ENCODE results near the gene SPAG6. TPM values are rescaled to one million over a fixed set of nuclear protein-coding genes. Genes with fewer than 3 reads are reported as not detected.
"Not testable (repeated sequence)": the region's sequence is repeated elsewhere in the genome, so short reads cannot be mapped to it uniquely, and the experiment has no call there.

The SPAG6 gene
- total and polyA plus RNA-seq, 5 experiments from 2014 or later: not detected

DNA sequence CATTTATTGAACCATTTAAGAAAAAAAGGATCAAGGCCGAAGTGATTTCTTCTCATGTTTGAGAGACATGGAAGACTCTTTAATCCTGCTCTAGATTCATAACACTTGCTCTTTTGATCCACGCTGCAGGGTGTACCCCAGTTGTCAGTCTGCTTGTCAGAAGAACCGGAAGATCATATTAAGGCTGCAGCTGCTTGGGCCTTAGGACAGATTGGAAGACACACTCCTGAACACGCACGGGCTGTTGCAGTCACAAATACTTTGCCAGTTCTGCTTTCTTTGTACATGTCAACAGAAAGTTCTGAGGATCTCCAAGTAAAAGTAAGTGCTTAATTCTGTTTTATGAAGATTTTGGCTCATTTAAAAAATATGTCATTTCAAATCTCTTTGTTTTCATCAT lies 46.3 kb downstream of the SPAG6 start:
- H3K27ac Mint-ChIP-seq: no peak overlapping the region
- no peaks in the 10 kb centered on the region for H3K36me3 Mint-ChIP-seq
- POLR2A ChIA-PET: no interaction called here
- peaks cover 0 to 10% (median 7%) of the 10 kb centered on the region in 5 donors for H3K27me3 Mint-ChIP-seq
- no peaks in the 10 kb centered on the region for H3K9me3 Mint-ChIP-seq
- DNase-seq (no peak), ATAC-seq (no peak)
- no peaks in the 10 kb centered on the region for H3K4me1 Mint-ChIP-seq
- H3K4me3 Mint-ChIP-seq: no peak overlapping the region

DNA sequence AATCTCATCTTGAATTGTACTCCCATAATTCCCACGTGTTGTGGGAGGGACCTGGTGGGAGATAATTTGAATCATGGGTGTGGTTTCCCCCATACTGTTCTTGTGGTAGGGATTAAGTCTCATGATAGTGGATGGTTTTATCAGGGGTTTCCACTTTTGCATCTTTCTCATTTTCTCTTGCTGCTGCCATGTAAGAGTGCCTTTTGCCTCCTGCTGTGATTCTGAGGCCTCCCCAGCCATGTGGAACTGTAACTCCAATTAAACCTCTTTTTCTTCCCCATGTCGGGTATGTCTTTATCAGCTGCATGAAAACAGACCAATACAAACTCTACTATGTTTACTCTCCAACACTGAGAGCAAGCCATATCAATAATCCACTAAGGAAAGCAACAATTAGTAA lies 50.9 kb downstream of the SPAG6 start:
- H3K27me3 Mint-ChIP-seq, POLR2A ChIA-PET, H3K4me3 Mint-ChIP-seq, ATAC-seq, H3K9me3 Mint-ChIP-seq, H3K27ac Mint-ChIP-seq, H3K36me3 Mint-ChIP-seq, DNase-seq, H3K4me1 Mint-ChIP-seq: not testable (repeated sequence)

DNA sequence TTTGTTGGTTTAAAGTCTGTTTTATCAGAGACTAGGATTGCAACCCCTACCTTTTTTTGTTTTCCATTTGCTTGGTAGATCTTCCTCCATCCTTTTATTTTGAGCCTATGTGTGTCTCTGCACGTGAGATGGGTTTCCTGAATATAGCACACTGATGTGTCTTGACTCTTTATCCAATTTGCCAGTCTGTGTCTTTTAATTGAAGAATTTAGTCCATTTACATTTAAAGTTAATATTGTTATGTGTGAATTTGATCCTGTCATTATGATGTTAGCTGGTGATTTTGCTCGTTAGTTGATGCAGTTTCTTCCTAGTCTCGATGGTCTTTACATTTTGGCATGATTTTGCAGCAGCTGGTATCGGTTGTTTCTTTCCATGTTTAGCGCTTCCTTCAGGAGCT lies 61.6 kb downstream of the SPAG6 start:
- H3K36me3 Mint-ChIP-seq, DNase-seq, POLR2A ChIA-PET, H3K27ac Mint-ChIP-seq, ATAC-seq, H3K4me3 Mint-ChIP-seq, H3K4me1 Mint-ChIP-seq: not testable (repeated sequence)
- H3K27me3 Mint-ChIP-seq: peaks cover 6 to 18% (median 7%) of the 10 kb centered on the region in 5 donors
- H3K9me3 Mint-ChIP-seq: peaks cover 0 to 14% (median 5%) of the 10 kb centered on the region in 9 donors

GRCh38 chr10:22410394-22410793 lies 65.1 kb downstream of the SPAG6 start:
- ATAC-seq: no peak
- Mint-ChIP-seq H3K36me3 (peaks cover 0 to 6% (median 0%) of the 10 kb centered on the region in 3 donors), H3K4me3 (no peak overlapping the region), H3K27ac (peak overlapping the region in 1 of 10 donors; percentile 57), H3K27me3 (peaks cover 7 to 18% (median 9%) of the 10 kb centered on the region in 5 donors), H3K4me1 (no peaks in the 10 kb centered on the region), H3K9me3 (peaks cover 0 to 12% (median 5%) of the 10 kb centered on the region in 9 donors)
- no peak for DNase-seq
- POLR2A ChIA-PET: no interaction called here

DNA sequence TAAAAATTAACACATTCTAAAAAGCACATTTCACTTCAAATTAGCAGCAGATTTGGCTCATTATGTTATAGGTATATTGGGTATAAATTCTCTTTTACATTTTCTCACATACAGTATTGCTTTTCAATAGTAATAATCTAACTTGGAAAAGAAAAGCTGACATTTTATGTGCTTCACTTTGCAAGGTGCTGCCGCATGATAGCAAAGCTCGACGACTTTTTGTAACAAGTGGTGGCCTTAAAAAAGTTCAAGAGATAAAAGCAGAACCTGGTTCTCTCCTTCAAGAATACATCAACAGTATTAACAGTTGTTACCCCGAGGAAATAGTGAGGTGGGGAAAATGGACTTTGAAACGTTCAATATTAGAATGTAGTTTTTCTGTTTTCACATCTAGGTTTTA lies 65.5 kb downstream of the SPAG6 start:
- H3K4me3 Mint-ChIP-seq: no peak overlapping the region
- peaks cover 0 to 12% (median 5%) of the 10 kb centered on the region in 9 donors for H3K9me3 Mint-ChIP-seq
- no peaks in the 10 kb centered on the region for H3K4me1 Mint-ChIP-seq
- peaks cover 7 to 18% (median 8%) of the 10 kb centered on the region in 5 donors for H3K27me3 Mint-ChIP-seq
- H3K27ac Mint-ChIP-seq: no peak overlapping the region
- H3K36me3 Mint-ChIP-seq: peaks cover 0 to 6% (median 0%) of the 10 kb centered on the region in 3 donors
- ATAC-seq (no peak), DNase-seq (no peak)
- POLR2A ChIA-PET: no interaction called here

DNA sequence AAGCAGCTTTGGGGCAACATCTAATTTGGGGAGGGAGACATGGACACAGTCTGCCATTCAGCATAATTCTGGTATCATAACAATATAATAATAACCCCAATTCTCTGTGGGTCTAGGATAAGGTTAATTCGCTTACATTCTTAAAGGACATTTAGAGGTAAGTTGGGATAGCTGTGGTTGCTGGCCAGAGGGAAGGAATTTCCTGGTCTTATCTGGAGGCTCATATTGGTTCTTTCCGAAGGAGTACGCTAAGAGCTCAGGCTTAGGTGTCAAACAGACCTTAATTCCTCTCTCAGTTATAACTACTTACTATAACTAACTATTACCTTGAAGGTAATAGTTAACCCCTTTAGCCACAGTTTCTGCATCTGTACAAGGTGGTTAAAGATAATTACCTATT lies 68.8 kb downstream of the SPAG6 start:
- Mint-ChIP-seq H3K4me3 (no peak overlapping the region), H3K36me3 (no peaks in the 10 kb centered on the region)

GRCh38 chr10:22415072-22415471 lies 69.8 kb downstream of the SPAG6 start:
- no peaks in the 10 kb centered on the region for H3K9me3 Mint-ChIP-seq
- H3K27ac Mint-ChIP-seq: no peak overlapping the region
- POLR2A ChIA-PET: interaction anchor here (0.5 to 1.7 kb wide), 2 partner anchors 22 to 164 kb away, joined by 3 to 4 read pairs; no protein-coding TSS in a partner anchor
- no peaks in the 10 kb centered on the region for H3K36me3 Mint-ChIP-seq
- H3K27me3 Mint-ChIP-seq: peaks cover 0 to 16% (median 5%) of the 10 kb centered on the region in 5 donors
- H3K4me1 Mint-ChIP-seq: no peaks in the 10 kb centered on the region
- ATAC-seq (no peak), DNase-seq (no peak)
- no peak overlapping the region for H3K4me3 Mint-ChIP-seq

More for the DNA sequence above, 68.8 kb downstream of the SPAG6 start:
- H3K9me3 Mint-ChIP-seq: no peaks in the 10 kb centered on the region
- no peaks in the 10 kb centered on the region for H3K4me1 Mint-ChIP-seq
- no peak for ATAC-seq
- no peak for DNase-seq
- peaks cover 0 to 18% (median 11%) of the 10 kb centered on the region in 5 donors for H3K27me3 Mint-ChIP-seq
- POLR2A ChIA-PET: no interaction called here
- no peak overlapping the region for H3K27ac Mint-ChIP-seq

- peaks cover 0 to 7% (median 0%) of the 10 kb centered on the region in 5 donors for H3K27me3 Mint-ChIP-seq
- POLR2A ChIA-PET: interaction anchor here (1.6 kb wide), 1 partner anchor 19 kb away, joined by 5 read pairs; no protein-coding TSS in a partner anchor
- H3K4me1 Mint-ChIP-seq: no peaks in the 10 kb centered on the region
- H3K4me3 Mint-ChIP-seq: no peak overlapping the region
- ATAC-seq (no peak), DNase-seq (no peak)
- no peaks in the 10 kb centered on the region for H3K36me3 Mint-ChIP-seq
- peak overlapping the region in 1 of 10 donors; percentile 49 for H3K27ac Mint-ChIP-seq
- no peaks in the 10 kb centered on the region for H3K9me3 Mint-ChIP-seq
These were observed 72.5 kb downstream of the SPAG6 start for GRCh38 chr10:22417736-22418268.

GRCh38 chr10:22420787-22421517 lies 75.7 kb downstream of the SPAG6 start:
- no peaks in the 10 kb centered on the region for H3K4me1 Mint-ChIP-seq

DNA sequence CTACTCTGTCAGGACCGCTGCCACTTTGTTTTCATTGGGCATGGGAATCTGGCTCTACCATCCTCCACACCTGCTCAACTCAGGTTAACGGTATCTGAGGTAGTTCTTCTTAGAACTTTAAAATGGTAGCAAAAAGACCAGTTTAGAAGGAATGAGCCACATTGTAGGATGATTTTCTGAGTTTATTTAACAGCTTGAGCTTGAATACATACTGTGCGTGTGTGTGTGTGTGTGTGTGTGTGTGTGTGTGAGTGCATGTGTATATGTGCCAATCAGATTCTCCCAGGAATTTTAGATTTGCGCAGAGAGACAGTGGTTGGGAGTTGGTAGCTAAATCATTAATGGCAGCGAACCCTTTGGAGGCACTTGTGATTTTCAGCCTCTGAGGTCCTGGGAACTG lies 81.4 kb downstream of the SPAG6 start:
- Mint-ChIP-seq H3K9me3 (no peaks in the 10 kb centered on the region), H3K36me3 (no peaks in the 10 kb centered on the region), H3K4me1 (no peaks in the 10 kb centered on the region), H3K27ac (no peak overlapping the region), H3K27me3 (peaks cover 3 to 11% (median 10%) of the 10 kb centered on the region in 5 donors), H3K4me3 (no peak overlapping the region)
- no peak for ATAC-seq
- POLR2A ChIA-PET: interaction anchor here (2.0 kb wide), 1 partner anchor 10 kb away, joined by 11 read pairs; no protein-coding TSS in a partner anchor
- DNase-seq: no peak

More at GRCh38 chr10:22420787-22421517, 75.7 kb downstream of the SPAG6 start:
- Mint-ChIP-seq H3K27ac (peak overlapping the region in 1 of 10 donors; percentile 3), H3K36me3 (no peaks in the 10 kb centered on the region), H3K27me3 (peaks cover 0 to 7% (median 0%) of the 10 kb centered on the region in 5 donors), H3K9me3 (no peaks in the 10 kb centered on the region), H3K4me3 (no peak overlapping the region)
- ATAC-seq (peak; percentile 61), DNase-seq (peak in 2 of 10 donors; percentile 21 to 37)
- POLR2A ChIA-PET: no interaction called here

GRCh38 chr10:22427101-22427500 lies 81.8 kb downstream of the SPAG6 start:
- no peaks in the 10 kb centered on the region for H3K4me1 Mint-ChIP-seq
- H3K4me3 Mint-ChIP-seq: no peak overlapping the region
- DNase-seq: no peak
- H3K27me3 Mint-ChIP-seq: peaks cover 3 to 12% (median 10%) of the 10 kb centered on the region in 5 donors
- no peaks in the 10 kb centered on the region for H3K9me3 Mint-ChIP-seq
- POLR2A ChIA-PET: interaction anchor here (2.0 kb wide), 1 partner anchor 10 kb away, joined by 11 read pairs; no protein-coding TSS in a partner anchor
- H3K36me3 Mint-ChIP-seq: no peaks in the 10 kb centered on the region
- no peak overlapping the region for H3K27ac Mint-ChIP-seq
- no peak for ATAC-seq

DNA sequence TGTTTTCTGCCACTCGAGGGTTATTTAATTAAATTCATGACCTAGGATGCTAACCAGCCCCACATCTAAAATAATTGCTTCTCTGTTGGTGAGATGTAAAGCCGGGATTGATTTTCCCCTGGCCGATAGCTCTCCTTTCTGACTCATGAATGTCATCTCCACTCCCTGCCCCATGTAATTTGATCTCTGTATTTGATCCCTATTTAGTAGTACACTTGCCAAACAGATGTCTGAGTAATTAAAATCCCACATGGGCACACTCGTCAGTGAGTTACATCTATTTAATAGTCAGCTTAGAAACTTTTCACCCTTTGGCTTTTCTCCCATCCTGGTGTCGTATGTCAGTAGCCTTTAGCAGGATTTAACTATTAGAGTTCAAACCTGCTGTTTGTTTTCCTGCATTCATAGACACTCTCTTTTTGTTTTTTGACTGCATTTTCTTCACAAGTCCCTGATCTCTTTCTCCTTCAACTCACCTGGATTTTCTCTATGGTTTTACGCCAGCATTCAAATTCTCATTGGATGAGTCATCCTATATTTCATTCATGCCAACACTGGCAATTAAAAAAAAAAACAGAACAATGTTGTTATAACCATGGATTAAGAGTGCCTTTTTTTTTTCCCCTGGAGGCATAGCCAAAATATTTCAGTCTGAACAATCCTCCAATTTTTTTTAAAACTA lies 82.7 kb downstream of the SPAG6 start:
- Mint-ChIP-seq H3K36me3 (no peaks in the 10 kb centered on the region), H3K27me3 (peaks cover 3 to 12% (median 10%) of the 10 kb centered on the region in 5 donors)
- ATAC-seq: no peak

DNA sequence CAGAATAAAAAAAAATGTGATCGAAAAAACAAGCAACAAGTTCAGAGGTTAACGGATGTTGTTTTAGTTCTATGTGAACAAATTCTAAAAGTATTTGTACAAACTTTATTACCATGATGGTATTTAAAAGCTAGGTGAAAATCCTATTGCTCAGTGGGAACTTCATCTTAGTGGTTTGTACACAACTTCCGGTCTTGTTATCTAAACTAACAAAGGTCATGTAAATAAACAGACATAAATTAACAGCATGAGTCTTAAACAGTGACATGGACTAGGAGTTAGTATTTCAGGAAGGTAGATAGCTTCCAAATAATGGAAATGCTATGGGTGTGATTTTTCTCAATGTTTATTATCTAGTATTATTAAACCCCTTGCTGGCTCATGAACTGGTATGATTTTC lies 83.8 kb downstream of the SPAG6 start:
- H3K27me3 Mint-ChIP-seq: peaks cover 0 to 12% (median 8%) of the 10 kb centered on the region in 5 donors
- H3K9me3 Mint-ChIP-seq: no peaks in the 10 kb centered on the region
- no peaks in the 10 kb centered on the region for H3K4me1 Mint-ChIP-seq
- POLR2A ChIA-PET: no interaction called here
- no peak for ATAC-seq
- no peaks in the 10 kb centered on the region for H3K36me3 Mint-ChIP-seq
- H3K27ac Mint-ChIP-seq: no peak overlapping the region
- DNase-seq: no peak
- no peak overlapping the region for H3K4me3 Mint-ChIP-seq

More for the DNA sequence above, 82.7 kb downstream of the SPAG6 start:
- peak overlapping the region in 1 of 10 donors; percentile 58 for H3K27ac Mint-ChIP-seq
- no peak for DNase-seq
- POLR2A ChIA-PET: no interaction called here
- no peaks in the 10 kb centered on the region for H3K9me3 Mint-ChIP-seq
- H3K4me1 Mint-ChIP-seq: no peaks in the 10 kb centered on the region
- no peak overlapping the region for H3K4me3 Mint-ChIP-seq
